ENCODE results near the gene AKR1D1.
A peak's percentile ranks its signal among the peaks of the same experiment; 100 is the strongest.
"Not testable (repeated sequence)": the region's sequence is repeated elsewhere in the genome, so short reads cannot be mapped to it uniquely, and the experiment has no call there.

The AKR1D1 gene

GRCh38 chr7:138122162-138122561, 45.9 kb downstream of the AKR1D1 start:
- no peak for DNase-seq (ENCODE audit: low spot score)

DNA sequence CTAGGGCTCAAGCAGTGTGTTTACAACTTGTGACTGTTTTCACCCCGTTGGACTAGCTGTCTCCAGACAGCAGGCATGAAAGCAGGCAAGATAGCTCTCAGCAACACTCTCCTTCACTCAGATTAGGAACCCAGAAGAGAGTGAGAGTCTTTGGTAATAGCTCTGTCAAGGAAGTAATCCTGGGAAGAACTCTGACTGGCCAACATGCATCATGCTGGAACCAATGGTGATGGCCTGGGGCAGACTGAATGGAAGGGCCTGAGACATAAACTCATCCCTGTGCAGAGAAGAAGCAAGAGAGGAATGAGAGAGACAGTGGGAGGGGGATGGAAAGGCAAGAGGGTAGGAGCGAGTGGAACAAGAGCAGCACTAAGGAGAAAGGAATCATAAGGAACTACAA, 48.9 kb downstream of the AKR1D1 start:
- DNase-seq (ENCODE audit: low spot score) = no peak

DNA sequence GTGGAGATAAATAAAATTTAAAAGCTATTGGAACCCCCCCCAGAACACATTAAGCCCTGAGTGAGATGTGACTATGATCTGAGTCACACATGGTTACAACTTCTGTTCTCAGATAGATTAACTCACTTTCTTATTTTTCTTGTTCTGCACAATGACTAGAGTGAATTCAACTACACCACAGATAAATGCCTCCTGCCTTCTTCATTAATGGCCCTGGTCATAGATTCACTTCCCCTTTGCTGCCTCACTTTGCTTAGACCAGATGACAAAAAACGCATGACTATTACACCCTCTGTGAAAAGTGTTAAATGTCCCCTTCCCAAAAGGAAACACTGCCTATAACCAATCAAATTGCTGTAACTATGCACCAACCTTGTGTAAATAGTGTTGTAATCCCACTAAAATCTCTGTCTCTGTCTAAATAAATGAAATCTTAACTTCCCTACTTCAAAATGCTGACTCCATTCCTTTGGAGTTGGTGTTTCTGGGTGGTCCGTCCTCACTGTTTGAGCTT, 49.4 kb downstream of the AKR1D1 start:
- no peak for DNase-seq (ENCODE audit: low spot score)

DNA sequence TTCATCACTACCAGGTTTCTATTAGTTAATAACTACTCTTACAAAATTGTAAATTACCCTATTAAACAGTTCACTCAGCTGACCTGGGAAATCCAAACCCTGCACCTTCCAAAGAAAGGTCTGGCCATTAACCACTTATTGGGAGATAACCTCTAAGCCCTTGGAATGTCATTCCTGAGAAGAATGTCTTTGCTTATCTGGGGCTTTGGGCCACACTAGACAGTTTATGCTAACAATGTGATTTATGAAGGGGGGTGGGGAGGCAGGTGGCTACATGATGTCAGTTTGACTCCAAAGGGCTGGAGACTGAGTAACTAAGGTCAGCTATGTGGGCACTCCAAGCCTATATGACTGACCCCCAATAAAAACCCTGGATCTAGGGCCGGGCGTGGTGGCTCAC, 50.7 kb downstream of the AKR1D1 start:
- DNase-seq (ENCODE audit: low spot score) = no peak

DNA sequence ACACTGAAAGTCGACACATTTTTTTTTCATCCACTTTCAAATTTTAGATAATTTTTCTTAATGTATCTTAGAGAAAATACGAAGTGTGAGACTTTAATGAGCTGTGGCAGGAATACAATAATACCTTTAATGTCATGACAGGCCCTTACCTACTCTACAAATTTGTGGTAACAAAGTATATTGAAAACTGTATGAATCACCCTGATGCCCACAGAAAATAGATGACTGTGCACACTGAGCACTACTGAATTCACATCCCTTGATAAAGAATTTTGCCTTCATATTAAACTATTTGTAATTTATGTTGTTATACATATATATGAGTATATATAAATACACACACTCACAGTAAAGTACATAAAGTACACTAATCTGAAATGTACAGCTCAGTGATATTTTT, 51.7 kb downstream of the AKR1D1 start:
- no peak for DNase-seq (ENCODE audit: low spot score)

DNA sequence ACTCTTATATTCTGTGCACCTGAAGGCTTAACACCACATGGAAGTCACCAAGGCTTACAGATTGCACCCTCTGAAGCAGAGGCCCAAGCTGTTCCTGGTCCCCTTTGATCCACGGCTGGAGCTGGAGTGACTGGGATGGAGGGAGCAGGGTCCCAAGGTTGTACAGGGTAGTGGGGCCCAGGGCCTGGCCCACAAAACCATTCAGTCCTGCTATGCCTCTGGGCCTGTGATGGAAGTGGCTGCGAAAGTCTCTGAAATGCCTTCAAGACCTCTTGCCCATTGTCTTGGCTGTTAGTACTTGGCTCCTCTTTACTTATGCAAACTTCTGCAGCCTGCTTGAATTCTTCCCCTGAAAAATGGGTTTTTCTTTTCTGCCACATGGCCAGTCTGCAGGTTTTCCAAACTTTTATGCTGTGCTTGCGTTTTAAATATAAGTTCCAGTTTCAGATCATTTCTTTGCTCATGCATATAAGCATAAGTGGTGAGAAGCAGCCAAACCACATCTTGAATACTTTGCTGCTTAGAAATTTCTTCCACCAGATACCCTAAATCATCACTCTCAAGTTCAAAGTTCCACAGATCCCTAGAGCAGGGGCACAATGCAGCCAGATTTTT, 53.4 kb downstream of the AKR1D1 start:
- DNase-seq (ENCODE audit: low spot score) = no peak

- DNase-seq (ENCODE audit: low spot score) = no peak
Measured at GRCh38 chr7:138137423-138138171, 61.3 kb downstream of the AKR1D1 start.

GRCh38 chr7:138138244-138138643, 62.0 kb downstream of the AKR1D1 start:
- no peak for DNase-seq (ENCODE audit: low spot score)

DNA sequence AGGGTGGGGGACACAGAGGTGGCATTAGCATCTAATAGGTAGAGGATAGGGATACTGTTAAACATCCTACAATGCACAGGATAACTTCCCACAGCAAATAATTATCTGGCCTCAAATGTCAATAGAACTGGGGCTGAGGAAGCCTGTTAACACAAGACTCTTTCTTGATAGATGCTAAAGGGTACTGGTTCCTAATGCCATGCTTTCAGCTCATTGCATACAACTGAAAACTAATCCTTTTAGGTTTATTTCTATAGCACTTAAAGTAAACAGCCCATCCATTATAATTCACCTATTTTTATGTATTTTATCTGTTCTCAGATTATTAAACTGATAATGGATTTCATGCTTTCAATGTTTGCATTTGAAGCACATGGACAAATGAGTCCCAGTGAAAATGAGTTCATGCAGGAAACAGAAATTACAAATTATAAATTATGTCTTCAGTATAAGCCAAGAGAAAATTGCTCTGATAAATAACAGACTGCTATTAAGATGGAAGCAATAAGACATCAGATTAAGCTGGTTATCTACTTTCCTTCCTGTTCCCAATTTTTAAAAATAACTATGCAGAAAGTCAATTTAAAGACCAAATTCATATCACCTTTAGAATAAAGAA, 66.4 kb downstream of the AKR1D1 start:
- no peak for DNase-seq (ENCODE audit: low spot score)

GRCh38 chr7:138144958-138145357, 68.7 kb downstream of the AKR1D1 start:
- no peak for DNase-seq (ENCODE audit: low spot score)

DNA sequence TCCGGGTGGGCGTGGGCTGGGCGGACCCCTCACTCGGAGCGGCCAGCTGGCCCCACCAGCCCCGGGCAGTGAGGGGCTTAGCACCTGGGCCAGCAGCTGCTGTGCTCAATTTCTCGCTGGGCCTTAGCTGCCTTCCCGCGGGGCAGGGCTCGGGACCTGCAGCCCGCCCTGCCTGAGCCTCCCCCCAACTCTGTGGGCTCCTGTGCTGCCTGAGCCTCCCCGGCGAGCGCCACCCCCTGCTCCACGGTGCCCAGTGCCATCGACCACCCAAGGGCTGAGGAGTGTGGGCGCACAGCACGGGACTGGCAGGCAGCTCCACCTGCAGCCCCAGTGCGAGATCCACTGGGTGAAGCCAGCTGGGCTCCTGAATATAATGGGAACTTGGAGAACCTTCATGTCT, 70.0 kb downstream of the AKR1D1 start:
- not testable (repeated sequence) for DNase-seq (ENCODE audit: low spot score)

DNA sequence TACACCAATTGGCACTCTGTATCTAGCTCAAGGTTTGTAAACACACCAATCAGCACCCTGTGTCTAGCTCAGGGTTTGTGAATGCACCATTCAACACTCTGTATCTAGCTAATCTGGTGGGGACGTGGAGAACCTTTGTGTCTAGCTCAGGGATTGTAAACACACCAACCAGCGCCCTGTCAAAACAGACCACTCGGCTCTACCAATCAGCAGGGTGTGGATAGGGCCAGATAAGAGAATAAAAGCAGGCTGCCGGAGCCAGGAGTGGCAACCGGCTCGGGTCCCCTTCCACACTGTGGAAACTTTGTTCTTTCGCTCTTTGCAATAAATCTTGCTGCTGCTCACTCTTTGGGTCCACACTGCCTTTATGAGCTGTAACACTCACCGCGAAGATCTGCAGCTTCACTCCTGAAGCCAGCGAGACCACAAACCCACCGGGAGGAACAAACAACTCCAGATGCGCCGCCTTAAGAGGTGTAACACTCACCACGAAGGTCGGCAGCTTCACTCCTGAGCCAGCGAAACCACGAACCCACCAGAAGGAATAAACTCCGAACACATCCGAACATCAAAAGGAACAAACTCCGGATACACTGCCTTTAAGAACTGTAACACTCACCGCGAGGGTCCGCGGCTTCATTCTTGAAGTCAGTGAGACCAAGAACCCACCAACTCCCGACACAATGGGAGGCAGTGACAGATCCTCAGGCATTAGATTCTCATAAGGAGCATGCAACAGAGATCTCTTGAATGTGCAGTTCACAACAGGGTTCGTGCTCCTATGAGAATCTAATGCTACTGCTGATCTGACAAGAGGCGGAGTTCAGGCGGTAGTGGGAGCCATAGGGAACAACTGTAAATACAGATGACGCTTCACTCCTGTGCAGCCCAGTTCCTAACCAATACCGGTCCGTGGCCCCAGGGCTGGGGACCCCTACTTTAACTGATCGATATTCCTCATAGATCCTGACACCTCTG, 70.8 kb downstream of the AKR1D1 start:
- not testable (repeated sequence) for DNase-seq (ENCODE audit: low spot score)

DNA sequence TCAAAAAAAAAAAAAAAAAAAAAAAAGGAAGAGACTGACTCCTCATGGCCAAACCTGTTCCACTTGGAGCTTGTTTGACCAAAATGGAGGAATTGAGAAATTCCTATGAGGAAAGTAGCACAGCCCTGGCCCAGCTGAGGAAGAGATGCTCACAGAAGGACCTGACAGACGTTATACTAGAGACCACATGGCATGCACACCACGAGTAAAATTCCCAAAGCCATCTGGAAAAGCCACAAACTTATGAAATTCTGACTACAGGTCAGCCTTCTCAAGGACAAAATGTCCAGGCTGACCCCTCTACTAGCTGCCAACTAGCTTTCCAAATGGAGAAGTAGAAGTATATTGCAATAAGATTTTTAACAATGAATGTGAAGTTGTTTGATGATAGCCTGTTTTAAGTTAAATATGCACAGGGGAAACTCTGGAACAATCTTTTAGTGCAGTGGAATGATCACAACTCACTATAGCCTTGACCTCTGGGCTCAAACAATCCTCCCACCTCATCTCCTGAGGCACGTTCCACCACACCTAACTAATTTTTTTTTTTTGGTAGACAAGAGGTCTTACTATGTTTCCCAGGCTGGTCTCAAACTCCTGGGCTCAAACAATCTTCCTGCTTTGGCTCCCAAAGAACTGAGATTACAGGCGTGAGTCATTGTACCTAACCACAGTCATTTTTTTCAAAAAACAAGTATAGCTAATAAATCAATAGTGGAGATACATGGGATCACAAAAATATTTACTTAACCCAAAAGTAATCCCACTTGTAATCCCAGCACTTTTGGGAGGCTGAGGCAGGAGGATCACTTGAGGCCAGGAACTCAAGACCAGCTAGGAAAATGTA, 75.7 kb downstream of the AKR1D1 start:
- DNase-seq (ENCODE audit: low spot score) = no peak

DNA sequence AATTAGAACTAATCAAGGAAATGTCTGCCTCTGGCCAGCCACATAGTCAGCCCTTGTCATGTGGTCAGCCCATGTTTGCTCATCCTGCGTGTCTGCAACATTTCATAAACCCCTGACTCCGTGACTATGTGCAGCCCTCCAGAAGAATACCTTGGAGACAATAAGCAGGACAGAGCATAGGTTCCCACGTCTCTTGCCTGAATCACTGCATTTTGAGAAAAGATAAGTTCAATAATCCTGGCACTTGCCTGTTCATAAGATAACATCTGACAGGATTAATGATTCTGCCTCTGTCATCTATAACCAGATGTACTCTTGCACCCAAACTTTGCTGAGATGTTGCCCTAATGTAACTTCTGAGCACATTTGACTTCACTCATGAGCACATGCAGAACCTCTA, 78.4 kb downstream of the AKR1D1 start:
- no peak for DNase-seq (ENCODE audit: low spot score)

DNA sequence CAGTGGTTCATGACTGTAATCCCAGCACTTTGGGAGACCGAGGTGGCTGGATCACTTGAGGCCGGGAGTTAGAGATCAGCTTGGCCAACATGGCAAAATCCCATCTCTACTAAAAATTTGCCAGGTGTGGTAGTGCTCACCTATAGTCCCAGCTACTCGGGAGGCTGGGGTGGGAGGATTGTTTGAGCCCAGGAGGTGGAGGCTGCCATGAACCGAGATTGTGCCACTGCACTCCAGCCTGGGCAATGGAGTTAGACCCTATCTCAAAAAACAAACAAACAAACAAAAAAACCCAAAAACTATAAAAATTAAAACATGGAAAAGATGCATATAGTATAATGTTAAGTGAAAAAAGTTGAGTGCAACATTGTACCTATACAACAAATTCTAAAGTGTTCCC, 81.4 kb downstream of the AKR1D1 start:
- no peak for DNase-seq (ENCODE audit: low spot score)

DNA sequence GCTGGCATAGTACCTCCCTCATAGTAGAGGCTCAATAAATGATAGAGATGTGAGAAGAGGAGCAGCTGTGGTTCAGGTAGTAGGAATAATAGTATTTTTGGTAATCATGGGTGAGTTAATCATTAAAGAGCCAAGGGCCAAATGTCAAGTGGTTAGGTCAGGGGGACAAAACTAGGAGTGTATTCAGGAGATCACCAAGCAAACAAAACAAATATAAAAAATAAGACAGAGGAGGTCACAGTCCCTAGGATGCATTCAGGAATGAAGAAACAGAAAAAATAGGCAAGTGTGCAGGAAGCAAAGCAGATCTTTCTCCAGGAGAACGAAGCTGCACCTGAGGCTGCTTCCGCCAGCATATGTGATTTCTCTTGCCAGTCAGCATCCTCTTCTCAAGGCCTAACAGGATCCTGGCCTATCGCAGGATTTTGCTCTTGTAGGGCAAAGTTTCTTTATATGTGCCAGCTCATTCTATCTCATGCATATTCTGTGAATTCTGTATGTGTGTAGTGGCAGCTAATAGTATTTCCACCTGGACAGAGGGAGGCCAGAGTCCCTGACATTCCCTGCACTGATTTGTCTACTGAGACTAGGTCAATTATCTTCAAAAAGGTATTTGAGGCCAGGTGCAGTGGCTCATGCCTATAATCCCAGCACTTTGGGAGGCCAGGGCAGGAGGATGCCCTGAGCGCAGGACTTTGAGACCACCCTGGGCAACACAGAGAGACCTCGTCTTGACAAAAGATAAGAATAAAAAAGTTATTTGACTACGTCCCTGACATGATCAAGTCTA, 82.7 kb downstream of the AKR1D1 start:
- DNase-seq (ENCODE audit: low spot score) = no peak

- DNase-seq (ENCODE audit: low spot score) = peak; percentile 78
Measured at GRCh38 chr7:138161600-138162081, 85.4 kb downstream of the AKR1D1 start.

DNA sequence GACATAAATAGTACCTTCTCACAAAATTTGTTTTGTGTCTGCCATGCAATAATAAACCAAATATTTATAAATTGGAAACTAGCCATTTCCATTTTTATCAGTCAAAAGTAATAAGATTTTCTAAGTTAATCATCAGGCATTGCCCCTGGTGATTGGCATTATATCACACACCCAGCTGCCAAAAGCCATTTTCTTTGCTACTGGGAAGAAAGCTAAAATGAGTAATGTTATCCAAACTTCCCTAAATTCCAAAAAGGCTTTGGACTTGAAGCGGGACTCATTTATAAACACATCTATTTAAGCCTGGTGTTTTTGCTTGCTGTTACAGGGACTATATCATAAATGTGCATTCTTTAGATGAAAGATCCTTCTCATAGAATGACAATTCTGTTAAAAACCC, 86.0 kb downstream of the AKR1D1 start:
- no peak for DNase-seq (ENCODE audit: low spot score)

DNA sequence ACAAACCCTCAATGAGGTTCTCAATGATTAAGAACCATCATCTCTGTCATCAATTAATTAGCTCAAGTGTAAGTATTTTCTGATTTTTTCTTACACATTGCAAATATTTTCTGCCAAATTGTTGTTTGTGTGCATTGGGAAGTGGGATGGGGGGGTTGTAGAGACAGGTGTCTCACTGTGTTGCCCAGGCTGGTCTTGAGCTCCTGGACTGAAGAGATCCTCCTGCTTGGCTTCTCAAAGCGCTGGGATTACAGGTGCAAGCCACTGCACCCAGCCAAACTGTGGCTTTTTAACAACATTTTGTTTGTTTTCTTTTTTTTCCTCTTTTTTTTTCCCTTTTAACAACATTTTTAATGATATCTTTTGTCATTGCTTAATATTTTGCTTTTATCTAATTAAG, 87.5 kb downstream of the AKR1D1 start:
- DNase-seq (ENCODE audit: low spot score) = no peak

GRCh38 chr7:138164804-138165203, 88.5 kb downstream of the AKR1D1 start:
- DNase-seq (ENCODE audit: low spot score) = no peak

Data from CD4-positive, alpha-beta T cell treated with Interleukin-6 at 100 ng/mL for 8 hours (primary cell).